WTC11 (cell line): ENCODE data around the gene MTF2.

Experiments
- ATF1 ChIP-seq: sonication (generic); formaldehyde crosslinking; IDR thresholded peaks from 2 replicates; pipeline ENCODE4 v1.8.1; 2023; ENCODE audit warnings: mild to moderate bottlenecking, moderate library complexity, missing genetic modification reagents
- CTCF ChIP-seq: fragments of 200-600 bp; IDR thresholded peaks from 2 replicates; pipeline ENCODE4 v1.8.0; 2022; ENCODE audit warnings: antibody characterized with exemption
- ETV6 ChIP-seq: sonication (generic); formaldehyde crosslinking; IDR thresholded peaks from 2 replicates; pipeline ENCODE4 v1.8.1; 2022; ENCODE audit warnings: mild to moderate bottlenecking, missing genetic modification reagents
- RELA ChIP-seq: sonication (generic); formaldehyde crosslinking; IDR thresholded peaks from 2 replicates; pipeline ENCODE4 v1.8.1; 2022; ENCODE audit warnings: missing genetic modification reagents, mild to moderate bottlenecking, borderline replicate concordance
- SP1 ChIP-seq: sonication (generic); formaldehyde crosslinking; conservative IDR thresholded peaks from 2 replicates; pipeline ENCODE4 v1.8.1; 2022; ENCODE audit warnings: missing genetic modification reagents
- STAT6 ChIP-seq: sonication (generic); formaldehyde crosslinking; conservative IDR thresholded peaks from 2 replicates; pipeline ENCODE4 v1.8.1; 2023; ENCODE audit warnings: mild to moderate bottlenecking, low read depth, missing genetic modification reagents, moderate library complexity
- TCF7 ChIP-seq: sonication (generic); formaldehyde crosslinking; IDR thresholded peaks from 2 replicates; pipeline ENCODE4 v1.8.0; 2022; ENCODE audit warnings: mild to moderate bottlenecking, low read depth, missing genetic modification reagents, moderate library complexity
- USF2 ChIP-seq: sonication (generic); formaldehyde crosslinking; IDR thresholded peaks from 2 replicates; pipeline ENCODE4 v1.8.1; 2023; ENCODE audit warnings: mild to moderate bottlenecking, missing genetic modification reagents, moderate library complexity
- TF ChIP-seq, protein P1 (sequence below): sonication (generic); formaldehyde crosslinking; conservative IDR thresholded peaks from 2 replicates; pipeline ENCODE4 v1.8.1; 2022; ENCODE audit warnings: mild to moderate bottlenecking, missing genetic modification reagents
- TF ChIP-seq, protein P2 (sequence below): sonication (generic); formaldehyde crosslinking; IDR thresholded peaks from 2 replicates; pipeline ENCODE4 v1.8.0; 2022; ENCODE audit warnings: mild to moderate bottlenecking, missing genetic modification reagents

DNA sequence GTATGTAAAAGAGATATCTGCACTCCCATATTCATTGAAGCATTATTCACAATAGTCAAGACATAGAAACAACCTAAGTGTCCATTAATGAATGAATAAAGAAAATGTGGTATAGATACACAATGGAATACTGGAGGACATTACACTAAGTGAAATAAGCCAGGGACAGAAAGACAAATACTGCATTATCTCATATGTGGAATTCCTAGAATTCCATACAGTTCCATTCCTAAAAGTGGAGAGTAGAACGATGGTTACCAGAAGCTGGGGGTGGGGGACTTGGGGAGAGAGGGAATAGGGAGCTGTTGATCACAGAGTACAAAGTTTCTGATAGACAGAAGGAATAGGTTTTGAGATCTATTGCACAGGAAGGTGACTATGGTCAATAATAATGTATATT, 93.7 kb downstream of the MTF2 start:
- no peak for TF ChIP-seq CTCF
- TF ChIP-seq STAT6 = no peak
- no peak for TF ChIP-seq ATF1
- TF ChIP-seq ETV6 (CRISPR knock-in tag) = no peak
- TF ChIP-seq, protein P1, sequence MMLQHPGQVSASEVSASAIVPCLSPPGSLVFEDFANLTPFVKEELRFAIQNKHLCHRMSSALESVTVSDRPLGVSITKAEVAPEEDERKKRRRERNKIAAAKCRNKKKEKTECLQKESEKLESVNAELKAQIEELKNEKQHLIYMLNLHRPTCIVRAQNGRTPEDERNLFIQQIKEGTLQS (CRISPR knock-in tag) = no peak
- no peak for TF ChIP-seq SP1 (CRISPR knock-in tag)
- TF ChIP-seq, protein P2, sequence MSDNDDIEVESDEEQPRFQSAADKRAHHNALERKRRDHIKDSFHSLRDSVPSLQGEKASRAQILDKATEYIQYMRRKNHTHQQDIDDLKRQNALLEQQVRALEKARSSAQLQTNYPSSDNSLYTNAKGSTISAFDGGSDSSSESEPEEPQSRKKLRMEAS (CRISPR knock-in tag) = no peak
- TF ChIP-seq TCF7 (CRISPR knock-in tag) = no peak
- no peak for TF ChIP-seq USF2 (CRISPR knock-in tag)
- TF ChIP-seq RELA = no peak
